Common myeloid progenitor, CD34-positive (primary cell): Measurements from ENCODE around the gene VAC14.
"Not testable (repeated sequence)": the region's sequence is repeated elsewhere in the genome, so short reads cannot be mapped to it uniquely, and the experiment has no call there.

Experiments
- CTCF ChIA-PET: fragments of 350-600 bp; sonication (Branson Sonifier 250); formaldehyde crosslinking; loops from one replicate; lab custom pipeline; 2021; ENCODE audit warnings: antibody characterized with exemption; lab: Charles Lee
- POLR2A ChIA-PET: fragments of 350-600 bp; sonication (Branson Sonifier 250); formaldehyde crosslinking; loops from one replicate; lab custom pipeline; 2021; ENCODE audit warnings: antibody characterized with exemption; lab: Charles Lee
- DNase-seq, 3 donors: peaks; one replicate each; pipeline versions ENCODE4 v3.0.0 to v3.0.0-alpha.2; 2013
- H3K27ac ChIP-seq, 2 experiments: 1 replicate in 1 of 2; 2 replicates in 1 of 2; pipeline ENCODE4 v1.7.0; 2013; ENCODE audit warnings: inconsistent platforms in 2 of 2, low read length in 2 of 2, mild to moderate bottlenecking in 2 of 2, low read depth in 1 of 2, moderate library complexity in 1 of 2; ENCODE audit not compliant: severe bottlenecking in 2 of 2, insufficient read depth in 1 of 2, poor library complexity in 1 of 2
- H3K27me3 ChIP-seq, 5 experiments: replicated peaks in 2 of 5; 1 replicate in 3 of 5; 2 replicates in 2 of 5; pipeline versions ENCODE4 v1.6.1 to v1.7.0; 2013; ENCODE audit warnings: low read length in 4 of 5, mild to moderate bottlenecking in 2 of 5, moderate library complexity in 2 of 5, inconsistent platforms in 1 of 5; ENCODE audit not compliant: insufficient read depth in 5 of 5, control insufficient read depth in 4 of 5
- H3K36me3 ChIP-seq, 4 experiments: 1 replicate in 2 of 4; 2 replicates in 2 of 4; pipeline versions ENCODE4 v1.6.1 to v1.7.0; 2013; ENCODE audit warnings: low read length in 3 of 4, control low read depth in 1 of 4, mild to moderate bottlenecking in 1 of 4; ENCODE audit not compliant: control insufficient read depth in 4 of 4, insufficient read depth in 4 of 4
- H3K4me1 ChIP-seq, 4 experiments: 1 replicate in 3 of 4; 2 replicates in 1 of 4; pipeline versions ENCODE4 v1.6.1 to v1.7.1; 2013; ENCODE audit warnings: low read length in 3 of 4, mild to moderate bottlenecking in 3 of 4, control low read depth in 1 of 4, inconsistent platforms in 1 of 4, moderate library complexity in 1 of 4; ENCODE audit not compliant: control insufficient read depth in 4 of 4, insufficient read depth in 4 of 4; ENCODE audit errors: control extremely low read depth in 1 of 4
- H3K4me3 ChIP-seq, 7 experiments: 1 replicate in 4 of 7; 2 replicates in 3 of 7; pipeline versions ENCODE4 v1.5.1 to v1.7.0; 2013; ENCODE audit warnings: mild to moderate bottlenecking in 7 of 7, low read length in 6 of 7, moderate library complexity in 6 of 7, inconsistent platforms in 2 of 7, low read depth in 2 of 7, control low read depth in 1 of 7; ENCODE audit not compliant: insufficient read depth in 4 of 7, control insufficient read depth in 1 of 7; ENCODE audit errors: extremely low read depth in 1 of 7
- H3K9me3 ChIP-seq, 5 experiments: 1 replicate in 4 of 5; 2 replicates in 1 of 5; pipeline versions ENCODE4 v1.6.1 to v1.7.1; 2013; ENCODE audit warnings: low read length in 4 of 5, mild to moderate bottlenecking in 2 of 5, inconsistent platforms in 1 of 5, low read depth in 1 of 5, moderate library complexity in 1 of 5; ENCODE audit not compliant: control insufficient read depth in 4 of 5, insufficient read depth in 2 of 5; ENCODE audit errors: control extremely low read depth in 1 of 5
- WGBS: methylation state at CpG from one replicate; pipeline ENCODE4 v1.1.5; 2013; ENCODE audit not compliant: insufficient coverage; 5-methylcytosine and 5-hydroxymethylcytosine counted together

VAC14 gene

GRCh38 chr16:70674221-70675014, 126.5 kb downstream of the VAC14 start:
- Histone ChIP-seq H3K27me3 (no peaks in the 10 kb centered on the region), H3K9me3 (no peaks in the 10 kb centered on the region), H3K4me1 (no peaks in the 10 kb centered on the region), H3K36me3 (peaks cover 7 to 70% (median 51%) of the 10 kb centered on the region in 4 experiments), H3K27ac (no peak overlapping the region), H3K4me3 (no peak overlapping the region)
- no peak for DNase-seq
- POLR2A ChIA-PET, result no interaction called here
- WGBS, result 100% methylated on average over 5 of the region's 18 CpGs
- CTCF ChIA-PET, result interaction anchor here (1.0 to 11.2 kb wide), 3 partner anchors 21 to 94 kb away, joined by 3 to 97 read pairs (median 3); no protein-coding TSS in a partner anchor

- POLR2A ChIA-PET, H3K27ac ChIP-seq, H3K9me3 ChIP-seq, H3K27me3 ChIP-seq, DNase-seq, H3K4me3 ChIP-seq, H3K4me1 ChIP-seq: not testable (repeated sequence)
- CTCF ChIA-PET, result interaction anchor here (0.7 kb wide), 1 partner anchor 11 kb away, joined by 3 read pairs; no protein-coding TSS in a partner anchor
- WGBS, result 94% methylated on average over 4 of the region's 4 CpGs
- peaks cover 23 to 61% (median 47%) of the 10 kb centered on the region in 4 experiments for H3K36me3 ChIP-seq
Observed at GRCh38 chr16:70670938-70671337, 130.0 kb downstream of the VAC14 start.

DNA sequence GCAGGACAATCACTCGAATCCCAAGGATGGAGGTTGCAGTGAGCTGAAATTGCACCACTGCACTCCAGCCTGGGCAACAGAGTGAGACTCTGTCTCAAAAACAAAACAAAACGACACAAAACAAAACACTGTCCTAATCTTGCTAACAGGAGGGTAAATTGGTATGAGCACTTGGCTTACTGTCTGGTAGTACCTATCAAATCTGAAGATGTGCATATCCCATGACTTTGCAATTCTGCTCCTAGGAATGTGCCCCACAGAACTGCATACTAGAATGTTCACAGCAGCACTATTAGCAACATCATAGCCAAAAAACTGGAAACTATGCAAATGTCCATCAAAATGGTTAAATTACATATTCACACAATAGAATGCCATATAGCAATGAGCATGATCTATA, 130.8 kb downstream of the VAC14 start:
- Histone ChIP-seq H3K4me3 (no peak overlapping the region), H3K4me1 (no peaks in the 10 kb centered on the region), H3K27ac (no peak overlapping the region), H3K36me3 (peaks cover 23 to 64% (median 48%) of the 10 kb centered on the region in 4 experiments), H3K27me3 (no peaks in the 10 kb centered on the region), H3K9me3 (peaks cover 0 to 6% (median 0%) of the 10 kb centered on the region in 5 experiments)
- DNase-seq, result no peak
- ChIA-PET CTCF (interaction anchor here (0.9 kb wide), 1 partner anchor 101 kb away, joined by 3 read pairs; no protein-coding TSS in a partner anchor), POLR2A (no interaction called here)
- WGBS, result 100% methylated on average over 2 of the region's 2 CpGs

GRCh38 chr16:70665806-70666735, 134.9 kb downstream of the VAC14 start:
- no peak for DNase-seq
- Histone ChIP-seq H3K27ac (no peak overlapping the region), H3K9me3 (peaks cover 0 to 6% (median 0%) of the 10 kb centered on the region in 5 experiments), H3K4me3 (no peak overlapping the region), H3K36me3 (peaks cover 22 to 64% (median 41%) of the 10 kb centered on the region in 4 experiments), H3K27me3 (no peaks in the 10 kb centered on the region), H3K4me1 (no peaks in the 10 kb centered on the region)
- CTCF ChIA-PET, result interaction anchor here (1.3 to 1.5 kb wide), 3 partner anchors 12 to 84 kb away, joined by 3 to 6 read pairs (median 3); no protein-coding TSS in a partner anchor
- POLR2A ChIA-PET, result no interaction called here
- WGBS, result 99% methylated on average over 14 of the region's 22 CpGs

- ChIA-PET CTCF (interaction anchor here (1.3 to 1.5 kb wide), 3 partner anchors 11 to 85 kb away, joined by 3 to 6 read pairs (median 3); no protein-coding TSS in a partner anchor), POLR2A (no interaction called here)
- DNase-seq, result no peak
- 99% methylated on average over 10 of the region's 14 CpGs for WGBS
- Histone ChIP-seq H3K27ac (no peak overlapping the region), H3K4me1 (no peaks in the 10 kb centered on the region), H3K27me3 (no peaks in the 10 kb centered on the region), H3K9me3 (peaks cover 0 to 6% (median 0%) of the 10 kb centered on the region in 5 experiments), H3K36me3 (peaks cover 17 to 56% (median 36%) of the 10 kb centered on the region in 4 experiments), H3K4me3 (no peak overlapping the region)
Observed at GRCh38 chr16:70665113-70665694, 135.8 kb downstream of the VAC14 start.

GRCh38 chr16:70664325-70665112, 136.4 kb downstream of the VAC14 start:
- 97% methylated on average over 34 of the region's 39 CpGs for WGBS
- POLR2A ChIA-PET, result no interaction called here
- Histone ChIP-seq H3K36me3 (peaks cover 15 to 50% (median 33%) of the 10 kb centered on the region in 4 experiments), H3K4me1 (no peaks in the 10 kb centered on the region), H3K27me3 (no peaks in the 10 kb centered on the region), H3K9me3 (peaks cover 0 to 6% (median 0%) of the 10 kb centered on the region in 5 experiments), H3K27ac (no peak overlapping the region), H3K4me3 (no peak overlapping the region)
- DNase-seq, result no peak
- CTCF ChIA-PET, result interaction anchor here (1.5 kb wide), 1 partner anchor 86 kb away, joined by 3 read pairs; no protein-coding TSS in a partner anchor
